ENCODE results near the gene ALG2.

ALG2 gene, protein sequence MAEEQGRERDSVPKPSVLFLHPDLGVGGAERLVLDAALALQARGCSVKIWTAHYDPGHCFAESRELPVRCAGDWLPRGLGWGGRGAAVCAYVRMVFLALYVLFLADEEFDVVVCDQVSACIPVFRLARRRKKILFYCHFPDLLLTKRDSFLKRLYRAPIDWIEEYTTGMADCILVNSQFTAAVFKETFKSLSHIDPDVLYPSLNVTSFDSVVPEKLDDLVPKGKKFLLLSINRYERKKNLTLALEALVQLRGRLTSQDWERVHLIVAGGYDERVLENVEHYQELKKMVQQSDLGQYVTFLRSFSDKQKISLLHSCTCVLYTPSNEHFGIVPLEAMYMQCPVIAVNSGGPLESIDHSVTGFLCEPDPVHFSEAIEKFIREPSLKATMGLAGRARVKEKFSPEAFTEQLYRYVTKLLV

DNA sequence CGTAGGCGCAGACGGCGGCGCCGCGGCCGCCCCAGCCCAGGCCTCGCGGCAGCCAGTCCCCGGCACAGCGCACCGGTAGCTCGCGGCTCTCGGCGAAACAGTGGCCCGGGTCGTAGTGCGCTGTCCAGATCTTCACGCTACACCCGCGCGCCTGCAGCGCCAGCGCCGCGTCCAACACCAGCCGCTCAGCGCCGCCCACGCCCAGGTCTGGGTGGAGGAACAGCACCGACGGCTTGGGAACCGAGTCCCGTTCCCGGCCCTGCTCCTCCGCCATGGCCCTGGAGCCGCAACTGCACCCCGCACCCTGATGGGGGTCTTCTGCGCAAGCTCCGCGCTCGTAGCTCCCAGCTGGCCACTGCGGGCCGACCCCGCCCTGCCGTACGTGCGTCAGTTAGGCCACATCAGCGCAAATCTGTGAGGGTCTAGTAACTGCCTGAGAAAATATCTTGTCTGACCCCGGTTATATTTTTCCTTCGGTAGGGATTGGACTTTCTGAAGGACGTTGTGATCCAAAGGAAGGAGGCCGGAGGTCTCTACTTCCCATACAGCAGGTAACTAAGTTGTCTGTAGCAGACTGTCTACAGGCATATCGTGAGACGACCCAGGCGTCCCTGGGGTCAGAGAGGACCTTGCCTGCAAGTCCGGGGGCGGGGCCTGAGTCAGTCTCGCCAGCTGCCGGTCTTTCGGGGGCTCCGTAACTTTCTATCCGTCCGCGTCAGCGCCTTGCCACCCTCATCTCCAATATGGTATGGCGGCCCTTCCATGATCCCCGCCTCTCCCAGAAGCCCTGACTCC lies at the start of gene ALG2, which contains the start of gene SEC61B:
TSS of gene ALG2 (minus strand) at position 322 of the 795 bp plus-strand sequence. CDS start at position 274, 48 bp downstream.
TSS of gene SEC61B (plus strand) at position 662 of the 795 bp plus-strand sequence. CDS start at position 744, 82 bp downstream.
- DNase-seq = peak; percentile 92

DNA sequence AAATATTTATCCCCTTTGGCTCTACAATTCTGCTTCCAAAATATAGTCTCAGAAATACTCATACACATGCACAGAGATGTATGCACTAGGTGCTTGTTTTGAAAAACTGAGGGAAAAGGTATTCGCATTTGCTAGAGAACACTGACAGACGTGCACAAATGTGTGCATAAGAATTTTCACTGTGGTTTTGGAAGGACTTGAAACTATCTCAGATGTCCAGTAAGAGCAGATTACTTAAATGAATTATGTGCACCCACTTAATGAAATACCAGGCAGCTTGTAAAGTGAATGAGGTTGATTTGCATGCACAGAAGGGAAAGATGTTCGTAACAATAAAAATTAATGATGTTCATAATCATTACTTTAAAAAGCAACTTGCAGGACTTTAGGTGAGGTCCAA lies 48.7 kb upstream of the ALG2 start:
- DNase-seq = no peak

- DNase-seq = no peak
Measured at GRCh38 chr9:99269416-99269815, 47.7 kb upstream of the ALG2 start.

- DNase-seq = peak; percentile 40
Measured at GRCh38 chr9:99266255-99267023, 44.7 kb upstream of the ALG2 start.

GRCh38 chr9:99265691-99266090 lies 43.9 kb upstream of the ALG2 start:
- DNase-seq = no peak

DNA sequence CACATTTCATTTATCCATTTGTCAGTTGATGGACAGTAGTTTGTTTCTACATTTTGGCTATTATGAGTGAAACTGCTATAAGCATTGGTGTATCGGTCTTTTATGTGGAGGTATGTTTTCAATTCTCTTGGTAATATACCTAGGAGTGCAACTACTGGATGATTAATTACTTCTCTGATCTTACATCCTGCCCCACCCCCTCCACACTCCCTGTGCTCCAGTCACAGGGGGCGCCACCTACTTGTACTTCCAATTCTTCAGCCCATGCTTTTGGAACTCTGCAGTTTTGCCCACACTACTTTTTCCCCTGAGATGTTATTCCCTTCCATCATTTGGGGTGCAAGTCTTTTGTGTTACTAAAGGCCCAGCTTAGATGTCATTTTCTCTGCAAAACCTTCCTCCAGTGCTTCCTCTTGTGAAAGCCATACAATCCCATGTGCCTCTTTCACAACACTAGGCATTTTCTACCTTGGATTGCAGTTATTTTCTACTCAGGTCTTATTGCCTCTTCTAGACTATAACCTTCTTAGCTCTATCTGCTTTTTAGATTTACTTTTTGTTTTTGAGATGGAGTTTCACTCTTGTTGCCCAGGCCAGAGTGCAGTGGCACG lies 42.4 kb upstream of the ALG2 start:
- DNase-seq = no peak

- no peak for DNase-seq
Measured at GRCh38 chr9:99262949-99263418, 41.2 kb upstream of the ALG2 start.

GRCh38 chr9:99261923-99262322 lies 40.2 kb upstream of the ALG2 start:
- no peak for DNase-seq

DNA sequence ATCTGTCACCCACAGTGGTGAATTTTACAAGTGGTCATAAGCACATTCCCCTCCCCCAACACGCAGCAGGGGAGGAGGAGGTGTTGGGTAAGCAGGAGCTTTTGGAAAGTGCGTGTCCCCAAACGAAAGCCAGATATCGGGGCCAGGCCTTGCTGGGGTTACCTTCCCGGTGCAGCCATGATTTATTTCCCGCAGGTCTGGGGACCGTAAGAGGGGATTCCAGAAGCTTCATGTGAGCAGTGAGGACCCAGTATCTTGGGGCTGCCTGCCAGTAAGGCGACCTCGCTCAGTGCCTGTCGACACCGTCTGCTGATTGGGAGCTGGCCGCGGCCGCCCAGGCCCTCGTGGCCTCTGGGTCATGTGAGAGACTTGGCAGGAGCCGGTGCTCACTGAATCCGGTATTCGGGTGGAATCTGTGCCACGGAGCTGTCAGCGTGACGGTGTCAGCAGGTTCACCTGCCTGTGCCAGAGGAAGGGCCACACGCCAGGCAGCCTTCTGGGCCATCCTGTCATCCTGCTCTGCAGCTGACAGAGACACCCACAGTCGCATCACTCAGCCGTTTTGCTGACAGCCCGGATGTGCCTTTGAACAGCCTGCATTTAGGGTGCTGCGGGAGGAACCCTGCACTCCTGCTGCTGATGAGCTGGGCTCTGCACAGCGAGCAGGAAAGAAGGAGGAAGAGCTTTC lies 37.6 kb upstream of the ALG2 start:
- no peak for DNase-seq

- DNase-seq = no peak
Measured at GRCh38 chr9:99257723-99258389, 36.1 kb upstream of the ALG2 start.

DNA sequence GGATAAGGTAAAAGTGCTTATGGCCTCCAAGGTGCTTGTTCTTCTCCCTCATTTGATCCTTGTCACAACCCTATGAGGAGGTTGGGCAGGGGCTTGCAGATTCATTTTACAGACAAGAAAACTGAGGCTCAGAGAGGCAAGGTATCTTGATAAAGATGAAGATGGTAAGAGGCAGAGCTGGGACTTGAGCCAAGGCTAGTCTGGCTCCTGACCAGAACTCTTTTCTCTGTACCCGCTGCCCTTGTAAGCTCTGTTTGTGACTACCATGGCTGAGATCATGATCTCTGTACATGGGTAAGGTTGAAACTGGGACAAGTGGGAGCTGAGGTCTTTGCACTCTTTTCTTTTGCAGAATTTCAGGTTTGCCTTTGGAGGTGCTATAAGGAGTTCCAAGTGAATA lies 33.9 kb upstream of the ALG2 start:
- no peak for DNase-seq

DNA sequence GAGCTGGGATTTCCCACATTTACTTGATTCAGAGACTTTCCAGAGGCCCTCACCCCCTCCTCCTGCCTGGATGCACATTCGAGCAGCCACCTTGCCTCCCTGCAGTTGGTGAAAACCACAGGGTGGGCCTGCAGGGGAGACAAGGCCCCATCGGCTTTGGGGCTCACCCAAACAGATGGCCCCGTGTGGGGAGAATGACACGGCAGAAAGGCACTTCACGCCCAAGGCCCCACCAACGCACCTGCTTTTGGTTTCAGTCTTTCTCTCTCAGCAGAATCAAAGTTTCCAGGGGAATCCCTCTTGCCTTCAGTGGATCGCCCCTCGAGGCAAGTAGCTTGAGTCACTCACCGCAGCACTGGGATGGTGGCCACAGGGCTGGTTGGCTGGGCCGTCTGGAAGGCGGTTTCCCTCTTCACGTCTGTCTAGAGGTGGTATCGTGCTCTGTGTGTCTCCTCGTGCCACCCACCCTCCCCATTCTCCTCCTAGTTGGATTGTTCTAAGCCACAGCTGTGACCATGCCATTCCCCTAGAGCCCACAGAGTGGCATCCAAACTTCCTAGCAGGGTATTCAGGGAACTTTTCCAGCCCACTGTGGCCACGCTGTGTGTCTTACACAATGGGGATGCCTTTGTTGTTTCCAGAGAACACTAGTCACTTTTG lies 32.2 kb upstream of the ALG2 start:
- no peak for DNase-seq

GRCh38 chr9:99253134-99253533 lies 31.4 kb upstream of the ALG2 start:
- no peak for DNase-seq

- no peak for DNase-seq
Measured at GRCh38 chr9:99251157-99251556, 29.4 kb upstream of the ALG2 start.

DNA sequence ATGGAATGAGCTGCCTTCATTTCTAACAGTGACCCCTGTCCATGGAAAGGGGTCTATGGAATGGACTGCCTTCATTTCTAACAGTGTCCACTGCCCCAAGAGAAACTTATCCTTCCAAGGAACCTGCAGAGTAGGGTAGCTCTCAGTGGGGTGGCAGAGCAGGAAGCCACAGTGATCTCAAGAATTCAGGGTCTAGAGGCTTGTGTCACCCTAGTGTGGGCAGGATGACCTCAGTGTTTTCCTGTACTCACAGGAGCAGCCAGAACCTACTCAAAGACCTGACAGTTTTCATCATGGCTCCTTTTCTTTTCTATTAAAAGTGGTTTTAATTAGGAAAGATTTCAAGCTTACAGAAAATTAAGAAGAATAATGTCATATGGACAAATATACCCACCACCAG lies 27.9 kb upstream of the ALG2 start:
- no peak for DNase-seq

DNA sequence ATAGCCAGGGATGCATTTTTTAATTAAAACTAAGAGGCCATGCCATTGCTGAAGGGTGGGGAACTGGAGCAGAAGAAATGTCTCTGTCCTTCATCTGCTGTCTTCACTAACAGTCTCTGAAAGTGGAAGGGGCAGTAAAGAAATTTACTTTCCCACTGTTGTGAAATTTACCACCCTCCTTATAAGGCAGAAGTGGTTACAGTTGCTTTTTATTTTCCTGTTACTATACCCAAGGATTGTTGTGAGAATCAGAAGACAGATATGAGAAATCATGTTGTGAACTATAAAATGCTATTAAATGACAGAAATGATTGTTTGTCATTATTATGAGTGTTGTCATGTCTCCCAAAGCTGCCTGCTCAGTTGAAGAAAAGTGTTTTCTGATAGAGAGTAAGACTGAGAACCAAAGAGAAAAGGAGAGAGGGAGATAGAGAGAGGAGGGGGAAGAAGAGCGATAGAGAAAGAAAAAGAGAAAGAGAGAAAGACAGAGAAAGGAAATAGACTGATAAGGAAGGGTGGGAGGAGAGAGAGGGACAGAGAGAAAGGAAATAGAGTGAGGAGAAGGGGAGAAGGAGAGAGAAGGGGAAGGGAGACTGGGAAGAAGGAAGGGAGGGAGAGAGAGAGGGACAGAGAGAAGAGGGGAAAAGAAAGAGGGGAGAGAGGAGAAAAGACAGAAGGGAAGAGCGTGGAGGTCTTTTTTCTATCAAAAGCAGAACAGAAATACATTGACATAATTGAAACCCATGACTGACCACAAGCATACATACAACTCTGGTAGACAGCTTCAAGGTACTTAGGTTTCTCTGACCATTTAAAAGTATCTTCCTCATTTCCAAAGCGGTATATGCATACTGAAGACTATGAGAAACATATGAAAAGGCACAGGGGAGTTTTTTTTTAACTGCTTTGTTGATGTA lies 22.9 kb upstream of the ALG2 start:
- DNase-seq = no peak

- no peak for DNase-seq
Measured at GRCh38 chr9:99241106-99241505, 19.4 kb upstream of the ALG2 start.

GRCh38 chr9:99239341-99240060 lies 17.8 kb upstream of the ALG2 start:
- DNase-seq = no peak

- DNase-seq = no peak
Measured at GRCh38 chr9:99238331-99238730, 16.6 kb upstream of the ALG2 start.

Data from NCI-H510A (cell line).